ENCODE measurements around the gene C2orf81. TPM values are rescaled to one million over a fixed set of nuclear protein-coding genes. Genes with fewer than 3 reads are reported as not detected.

The C2orf81 gene
- total RNA-seq, 1 experiment from 2014 or later: 2.4 TPM

GRCh38 chr2:74375838-74376237 lies 45.6 kb downstream of the C2orf81 start:
- intact Hi-C loops (cut with micrococcal nuclease): no loop called here
- peaks cover 11% of the 10 kb centered on the region for H3K79me2 ChIP-seq (ENCODE audit: low read length)
- no peaks in the 10 kb centered on the region for H3K9me3 ChIP-seq (ENCODE audit: low read length)
- H3K4me2 ChIP-seq (ENCODE audit: low read length): no peak overlapping the region
- no peak for ATAC-seq
- H3F3A ChIP-seq (ENCODE audit: low read length, unreplicated experiment): no peaks in the 10 kb centered on the region
- no peak for TF ChIP-seq EZH2phosphoT487 (IDR thresholded peaks at IDR 0.05; ENCODE audit: borderline replicate concordance, low read length)
- TF ChIP-seq EZH2 (IDR thresholded peaks at IDR 0.05; ENCODE audit: low read length, unreplicated experiment): no peak
- TF ChIP-seq CTCF (conservative IDR thresholded peaks at IDR 0.05; ENCODE audit: low read depth, low read length): no peak
- DNase-seq: no peak
- no TSS peak for BruUV-seq (replicated peaks)
- H2AFZ ChIP-seq (ENCODE audit: low read length): no peak overlapping the region
- no peaks in the 10 kb centered on the region for H3K27me3 ChIP-seq (ENCODE audit: low read length)
- no peaks in the 10 kb centered on the region for H3K4me1 ChIP-seq (ENCODE audit: insufficient read depth, low read length)
- no peak overlapping the region for H3K4me3 ChIP-seq (ENCODE audit: low read length)
- POLR2A ChIA-PET (ENCODE audit: unreplicated experiment): no interaction called here
- H3K36me3 ChIP-seq (ENCODE audit: low read depth, low read length): peaks cover 6% of the 10 kb centered on the region; the same call in 1 of the 2 replicates
- H3K9me2 ChIP-seq (replicated peaks; ENCODE audit: low read length): no peaks in the 10 kb centered on the region
- no peak overlapping the region for H3K27ac ChIP-seq (ENCODE audit: low read length)
- H4K20me1 ChIP-seq (ENCODE audit: low read length): no peaks in the 10 kb centered on the region
- CTCF ChIA-PET: no interaction called here
- H3K9ac ChIP-seq (ENCODE audit: low read length): no peak overlapping the region

GRCh38 chr2:74374509-74375205 lies 46.8 kb downstream of the C2orf81 start:
- POLR2A ChIA-PET (ENCODE audit: unreplicated experiment): no interaction called here
- H3K4me3 ChIP-seq (ENCODE audit: low read length): no peak overlapping the region
- CTCF ChIA-PET: no interaction called here
- BruUV-seq (replicated peaks): no TSS peak
- H3F3A ChIP-seq (ENCODE audit: low read length, unreplicated experiment): no peaks in the 10 kb centered on the region
- H3K79me2 ChIP-seq (ENCODE audit: low read length): 0 out of 2 replicates have a peak, but pooled peaks cover under 1% of the 10 kb centered on the region
- intact Hi-C loops (cut with micrococcal nuclease): no loop called here
- no peaks in the 10 kb centered on the region for H4K20me1 ChIP-seq (ENCODE audit: low read length)
- H3K9me3 ChIP-seq (ENCODE audit: low read length): no peaks in the 10 kb centered on the region
- H3K4me1 ChIP-seq (ENCODE audit: insufficient read depth, low read length): no peaks in the 10 kb centered on the region
- no peak overlapping the region for H3K4me2 ChIP-seq (ENCODE audit: low read length)
- ATAC-seq (no peak), DNase-seq (no peak)
- no peaks in the 10 kb centered on the region for H3K27me3 ChIP-seq (ENCODE audit: low read length)
- H3K27ac ChIP-seq (ENCODE audit: low read length): no peak overlapping the region
- no peak overlapping the region for H3K9ac ChIP-seq (ENCODE audit: low read length)
- H3K9me2 ChIP-seq (replicated peaks; ENCODE audit: low read length): no peaks in the 10 kb centered on the region
- peaks cover 16% of the 10 kb centered on the region for H3K36me3 ChIP-seq (ENCODE audit: low read depth, low read length)
- no peak overlapping the region for H2AFZ ChIP-seq (ENCODE audit: low read length)
- no peak for TF ChIP-seq CTCF (conservative IDR thresholded peaks at IDR 0.05; ENCODE audit: low read depth, low read length)
- TF ChIP-seq EZH2phosphoT487 (IDR thresholded peaks at IDR 0.05; ENCODE audit: borderline replicate concordance, low read length): no peak
- no peak for TF ChIP-seq EZH2 (IDR thresholded peaks at IDR 0.05; ENCODE audit: low read length, unreplicated experiment)

- Histone ChIP-seq H2AFZ (ENCODE audit: low read length) (no peak overlapping the region), H3K4me3 (ENCODE audit: low read length) (no peak overlapping the region), H3K36me3 (ENCODE audit: low read depth, low read length) (peaks cover 16% of the 10 kb centered on the region), H3K27ac (ENCODE audit: low read length) (no peak overlapping the region), H3K27me3 (ENCODE audit: low read length) (no peaks in the 10 kb centered on the region), H3K9ac (ENCODE audit: low read length) (no peak overlapping the region), H3F3A (ENCODE audit: low read length, unreplicated experiment) (no peaks in the 10 kb centered on the region), H3K4me2 (ENCODE audit: low read length) (no peak overlapping the region), H4K20me1 (ENCODE audit: low read length) (no peaks in the 10 kb centered on the region), H3K4me1 (ENCODE audit: insufficient read depth, low read length) (no peaks in the 10 kb centered on the region), H3K9me2 (replicated peaks; ENCODE audit: low read length) (no peaks in the 10 kb centered on the region), H3K79me2 (ENCODE audit: low read length) (no peaks in the 10 kb centered on the region), H3K9me3 (ENCODE audit: low read length) (no peaks in the 10 kb centered on the region)
- BruUV-seq (replicated peaks): no TSS peak
- ATAC-seq: no peak
- POLR2A ChIA-PET (ENCODE audit: unreplicated experiment): no interaction called here
- CTCF ChIA-PET: no interaction called here
- TF ChIP-seq CTCF (conservative IDR thresholded peaks at IDR 0.05; ENCODE audit: low read depth, low read length): no peak
- no peak for TF ChIP-seq EZH2 (IDR thresholded peaks at IDR 0.05; ENCODE audit: low read length, unreplicated experiment)
- no peak for TF ChIP-seq EZH2phosphoT487 (IDR thresholded peaks at IDR 0.05; ENCODE audit: borderline replicate concordance, low read length)
- DNase-seq: no peak
- intact Hi-C loops (cut with micrococcal nuclease): no loop called here
Observed at GRCh38 chr2:74373985-74374384, 47.4 kb downstream of the C2orf81 start.
